Stimulated activated CD4-positive, alpha-beta T cell treated with anti-CD3 and anti-CD28 coated beads, Interleukin-1b, Interleukin-23, amount 100 ng/mL, for 48 hours (primary cell): ENCODE data around the gene FARP1.

Source experiments
- DNase-seq: peaks from one replicate; pipeline ENCODE4 v3.0.0-alpha.2; 2020

FARP1 gene

GRCh38 chr13:98175043-98175442, 32.1 kb downstream of the FARP1 start:
- DNase-seq: no peak

- no peak for DNase-seq
These were observed 32.9 kb downstream of the FARP1 start for GRCh38 chr13:98175823-98176222.

DNA sequence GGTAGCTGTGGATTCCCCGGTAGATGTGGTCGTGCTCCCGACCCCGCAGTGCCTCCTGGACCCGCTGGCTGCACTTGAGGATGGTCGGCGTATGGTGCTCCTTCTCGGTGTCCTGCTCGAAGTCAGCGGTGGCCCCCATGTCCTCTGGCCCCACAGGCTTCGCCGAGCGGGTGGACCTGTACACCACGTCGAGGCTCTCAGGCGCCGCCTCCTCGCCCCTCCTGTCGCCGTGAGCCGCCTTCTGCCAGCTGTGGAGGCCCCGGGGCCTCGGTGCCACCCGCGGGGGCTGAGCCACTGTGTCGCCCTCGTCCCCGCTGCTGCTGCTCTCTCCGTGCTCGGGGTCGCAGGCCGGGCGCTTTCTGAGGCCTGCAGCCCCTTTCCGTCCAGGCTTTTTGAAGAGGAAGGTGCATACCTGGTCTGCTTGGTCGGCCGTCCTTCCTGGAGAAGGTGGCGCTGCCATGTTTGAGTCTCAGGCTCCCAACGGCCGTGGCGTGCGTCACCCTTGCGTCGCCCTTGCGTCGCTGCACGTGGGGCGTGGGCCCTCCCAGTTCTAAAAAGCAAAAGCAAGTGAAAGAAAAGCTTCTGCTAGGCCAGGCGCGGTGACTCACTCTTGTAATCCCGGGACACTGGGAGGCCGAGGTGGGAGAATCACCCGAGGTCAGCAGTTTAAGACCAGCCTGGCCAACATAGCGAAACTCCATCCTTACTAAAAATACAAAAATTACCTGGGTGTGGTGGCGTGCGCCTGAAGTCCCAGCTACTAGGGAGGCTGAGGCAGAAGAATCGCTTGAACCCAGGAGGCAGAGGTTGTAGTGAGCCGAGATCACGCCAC, 34.1 kb downstream of the FARP1 start, which contains the start of gene RNF113B:
Gene RNF113B, minus strand, starts transcription at position 493 of the 832 bp plus-strand sequence. Its CDS starts 33 bp downstream, at position 460.
- DNase-seq: no peak

DNA sequence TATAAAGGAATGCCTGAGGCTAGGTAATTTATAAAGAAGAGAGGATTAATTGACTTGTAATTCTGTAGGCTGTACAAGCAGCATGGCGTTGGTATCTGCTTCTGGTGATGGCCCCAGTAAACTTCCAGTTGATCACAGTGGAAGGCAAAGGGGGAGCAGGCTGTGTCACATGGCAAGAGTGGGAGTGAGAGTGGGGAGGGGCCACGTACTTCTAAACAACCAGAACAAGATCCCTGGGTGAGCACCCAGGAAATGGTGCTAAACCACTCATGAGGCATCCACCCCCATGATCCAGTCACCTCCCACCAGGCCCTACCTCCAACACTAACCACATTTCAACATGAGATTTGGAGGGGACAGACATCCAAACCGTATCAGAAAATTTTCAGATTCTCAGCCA, 37.2 kb downstream of the FARP1 start:
- no peak for DNase-seq

DNA sequence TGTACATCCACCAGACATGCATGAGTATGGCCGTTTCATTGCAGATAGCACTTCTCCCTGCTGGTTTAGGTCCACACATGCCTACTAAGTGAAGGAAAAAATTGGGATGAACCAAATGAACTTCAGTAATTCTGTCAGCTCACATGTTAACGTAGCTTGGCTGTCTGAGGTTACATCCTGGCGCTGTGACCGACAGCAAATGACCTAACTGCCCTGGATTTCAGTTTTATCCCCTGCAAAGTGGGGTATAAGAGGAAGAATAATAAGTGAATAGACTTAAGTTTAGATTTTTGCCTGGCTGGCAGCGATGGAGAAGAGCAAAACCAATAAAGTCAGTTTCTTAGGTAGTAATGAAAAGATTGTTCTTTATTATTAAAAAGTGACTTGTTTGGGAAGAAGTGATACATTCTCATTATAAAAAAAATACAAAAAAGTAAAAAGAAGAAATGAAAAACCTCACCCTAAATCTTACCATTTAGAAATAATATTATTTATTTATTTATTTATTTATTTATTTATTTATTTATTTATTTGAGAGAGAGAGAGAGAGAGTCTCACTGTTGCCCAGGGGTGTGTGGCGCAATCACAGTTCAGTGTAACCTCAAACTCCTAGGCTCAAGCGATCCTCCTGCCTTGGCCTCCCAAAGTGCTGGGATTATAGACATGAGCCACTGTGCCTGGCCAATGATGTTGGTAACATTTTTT, 38.4 kb downstream of the FARP1 start:
- DNase-seq: no peak

GRCh38 chr13:98182153-98182552, 39.3 kb downstream of the FARP1 start:
- DNase-seq: no peak

DNA sequence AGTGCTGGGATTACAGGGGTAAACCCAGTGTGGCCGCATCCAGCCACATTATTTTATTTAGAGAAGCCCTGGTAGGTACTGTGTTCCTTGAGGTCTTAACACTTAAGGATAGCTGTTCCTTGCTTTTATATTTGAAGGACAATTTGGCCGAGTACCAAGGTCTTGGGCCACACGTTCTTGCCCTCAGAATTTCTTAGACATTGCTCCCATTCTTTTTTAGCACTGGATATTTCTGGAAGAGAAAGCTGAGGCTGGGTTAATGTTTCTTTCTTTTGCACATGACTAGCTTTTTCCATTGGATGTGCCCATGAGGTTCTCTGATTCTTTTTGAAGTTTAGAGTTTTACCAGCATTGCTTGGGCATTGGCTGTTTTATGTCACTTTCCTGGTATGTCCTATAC, 39.7 kb downstream of the FARP1 start:
- DNase-seq: no peak

DNA sequence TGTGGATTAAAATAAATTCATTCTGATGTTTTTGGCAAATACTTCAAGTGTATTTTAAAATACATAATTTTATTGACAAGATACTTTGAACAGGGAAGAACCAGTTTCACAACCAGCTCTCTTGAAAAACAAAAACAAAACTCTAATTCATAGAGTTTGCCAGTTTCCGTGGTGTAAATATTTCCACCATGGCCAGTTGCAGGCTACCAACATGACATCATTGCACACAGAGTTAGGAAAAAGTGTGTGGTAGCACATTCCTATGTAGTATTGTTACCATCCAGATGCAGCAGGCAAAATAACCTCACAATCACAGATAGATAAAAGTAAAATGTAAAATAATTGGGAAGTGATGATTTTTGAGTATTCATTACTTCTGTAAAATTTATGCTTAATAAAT, 41.9 kb downstream of the FARP1 start:
- no peak for DNase-seq

DNA sequence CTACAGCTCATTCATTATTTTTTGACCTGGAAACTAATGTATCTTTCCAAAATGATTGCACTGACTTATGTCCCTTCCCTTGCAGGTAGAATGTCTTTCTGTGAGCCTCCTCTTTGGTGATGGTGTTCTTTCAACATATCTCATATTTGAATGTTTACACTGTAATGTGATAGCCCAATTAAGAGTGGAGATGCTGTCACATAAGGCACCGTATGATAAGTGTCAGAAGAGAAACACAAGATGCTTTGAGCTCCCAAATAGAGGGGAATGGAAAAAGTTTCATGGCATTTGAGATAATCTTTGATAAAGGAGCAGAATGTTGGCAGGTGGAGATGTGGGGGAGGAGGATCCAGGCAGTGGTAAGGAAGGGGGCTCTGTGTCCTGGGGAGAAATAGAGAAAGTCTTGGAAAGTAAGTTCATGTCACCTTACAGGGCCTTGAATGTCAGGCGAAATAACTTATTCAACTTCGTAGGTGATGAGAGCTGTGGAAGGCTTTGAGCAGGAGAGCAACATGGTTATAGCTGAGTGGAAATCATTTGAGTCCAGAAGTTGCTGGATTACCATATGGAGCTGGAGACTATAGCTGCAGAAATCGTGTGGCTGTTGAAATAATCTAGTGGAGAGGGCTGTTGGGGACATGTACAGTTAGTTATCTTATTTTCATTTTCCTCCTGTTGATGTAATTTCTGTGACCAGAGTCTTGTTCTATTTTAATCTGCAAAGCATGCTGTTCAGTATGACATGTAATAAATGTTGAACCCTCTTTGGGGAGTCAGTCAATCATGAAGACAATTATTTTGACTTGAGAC, 44.5 kb downstream of the FARP1 start:
- no peak for DNase-seq

GRCh38 chr13:98187965-98188261, 45.0 kb downstream of the FARP1 start:
- DNase-seq: no peak

DNA sequence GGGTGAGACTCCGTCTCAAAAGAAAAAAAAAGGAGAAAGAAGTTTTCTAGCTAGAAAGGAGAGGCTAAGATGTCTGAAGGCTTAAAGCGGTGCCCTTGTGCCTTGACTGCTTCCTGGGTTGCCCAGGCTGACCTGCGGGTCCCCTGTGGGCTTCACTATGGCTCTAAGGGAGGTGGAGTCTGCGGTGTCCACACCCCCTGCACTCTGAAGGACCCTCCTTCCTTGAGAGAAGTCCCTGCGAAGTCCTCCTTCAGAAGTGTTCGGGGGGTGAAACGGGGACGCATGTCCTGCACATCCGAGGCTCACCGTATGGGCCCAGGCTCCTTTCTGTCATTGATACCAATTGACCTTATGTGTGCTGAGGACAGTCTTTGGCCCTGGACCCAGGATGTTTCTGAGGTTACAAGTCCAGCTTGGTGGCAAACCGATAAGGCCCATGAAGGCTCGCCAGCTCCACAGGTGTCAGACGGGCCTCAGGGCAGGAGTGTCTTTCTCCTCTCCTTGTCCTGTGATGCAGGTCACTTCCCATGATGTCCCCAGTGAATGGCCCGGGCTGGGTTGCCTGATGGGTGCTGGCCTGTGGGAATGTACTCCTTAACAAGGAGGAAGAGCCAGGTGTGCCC, 45.8 kb downstream of the FARP1 start:
- no peak for DNase-seq

- DNase-seq: no peak
These were observed 47.1 kb downstream of the FARP1 start for GRCh38 chr13:98189841-98190505.

DNA sequence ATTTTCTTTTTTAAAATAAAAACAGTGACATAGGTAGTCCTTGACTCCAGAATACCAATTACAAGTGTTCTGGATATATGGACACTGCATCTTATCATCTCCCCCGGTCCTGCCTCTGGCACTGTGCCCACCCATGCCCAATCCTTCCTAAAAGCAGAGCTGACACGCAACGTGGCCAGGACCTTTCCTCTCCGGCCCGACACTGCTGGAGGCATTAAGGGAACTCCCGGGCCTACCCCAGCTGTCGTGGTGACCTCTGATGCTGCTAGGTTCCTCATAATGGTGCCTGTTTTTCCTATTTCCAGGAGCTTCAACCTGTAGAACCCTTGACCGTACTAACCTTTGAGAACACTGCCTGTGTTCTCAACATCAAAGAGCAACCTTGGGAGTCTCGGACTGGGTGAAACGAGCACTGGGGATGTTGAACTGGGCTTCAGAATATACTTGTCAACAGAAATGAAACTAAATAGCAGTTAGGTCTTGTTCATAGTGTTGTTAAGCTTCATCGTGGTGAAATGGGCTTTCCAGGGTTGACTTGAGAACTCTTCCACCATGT, 48.1 kb downstream of the FARP1 start:
- no peak for DNase-seq

DNA sequence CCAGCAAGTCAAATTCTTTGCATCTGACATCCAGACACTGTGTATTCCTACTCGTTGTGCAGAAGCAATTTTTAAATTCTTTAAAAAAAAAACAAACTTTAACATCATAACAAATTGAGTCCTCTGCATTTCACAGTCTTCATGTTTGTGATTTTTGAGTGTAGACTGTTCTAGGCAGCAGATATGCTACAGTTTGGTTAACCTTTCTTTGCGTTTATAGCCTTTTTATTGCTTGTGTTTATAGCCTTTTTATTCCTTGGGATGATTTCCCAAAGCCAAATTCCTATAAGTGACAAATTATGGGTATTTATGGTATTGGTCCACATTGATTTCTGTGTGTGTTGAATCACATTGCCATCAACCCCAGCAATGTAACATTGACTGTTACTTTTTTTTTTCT, 49.1 kb downstream of the FARP1 start:
- no peak for DNase-seq

DNA sequence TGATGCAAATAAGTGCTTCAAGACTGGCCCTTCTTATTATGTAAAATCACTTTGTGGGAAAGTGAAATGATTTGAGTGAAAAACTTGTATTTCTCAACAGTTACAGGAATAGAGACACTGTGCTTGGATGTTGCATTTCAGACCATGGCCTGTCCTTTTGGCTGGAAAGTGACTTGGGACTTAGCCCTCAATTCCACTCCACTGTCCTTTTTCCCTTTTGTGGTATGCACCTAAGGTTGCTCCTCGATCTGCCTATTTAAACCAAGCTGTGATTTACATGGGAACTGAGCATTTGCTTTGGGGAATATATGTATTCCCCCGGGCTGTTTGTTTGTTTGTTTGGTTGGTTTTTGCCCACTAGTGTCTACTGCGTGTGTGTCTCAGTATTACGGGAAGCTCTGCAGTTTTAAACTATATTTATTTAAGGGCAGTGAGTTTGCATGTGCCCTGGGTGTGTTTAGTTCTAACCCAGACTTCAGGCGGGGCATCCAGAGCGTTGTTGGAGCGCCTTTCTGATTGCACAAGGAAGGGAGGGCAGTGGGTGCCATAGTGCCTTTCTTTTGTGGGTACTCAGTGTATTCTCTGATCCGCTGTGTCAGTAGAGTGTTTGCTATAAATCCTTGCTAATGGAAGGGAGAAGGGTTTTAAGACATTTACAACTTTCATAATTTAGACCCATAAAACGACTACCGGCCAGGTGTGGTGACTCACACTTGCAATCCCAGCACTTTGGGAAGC, 52.3 kb downstream of the FARP1 start:
- no peak for DNase-seq

DNA sequence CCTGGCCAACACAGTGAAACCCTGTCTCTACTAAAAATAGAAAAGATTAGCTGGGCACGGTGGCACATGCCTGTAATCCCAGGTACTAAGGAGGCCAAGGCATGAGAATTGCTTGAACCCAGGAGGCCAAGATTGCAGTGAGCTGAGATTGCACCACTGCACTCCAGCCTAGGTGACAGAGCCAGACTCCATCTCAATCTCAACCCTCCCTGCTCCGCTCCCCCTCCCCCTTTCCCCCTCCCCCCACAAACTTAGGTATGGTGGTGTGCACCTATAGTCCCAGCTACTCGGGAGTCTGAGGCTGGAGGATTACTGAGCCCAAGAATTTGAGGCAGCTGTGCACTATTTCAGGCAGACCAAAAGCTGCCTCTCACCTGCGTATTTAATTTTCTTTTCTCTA, 55.8 kb downstream of the FARP1 start:
- DNase-seq: no peak

- no peak for DNase-seq
These were observed 56.6 kb downstream of the FARP1 start for GRCh38 chr13:98199480-98199879.

- no peak for DNase-seq
These were observed 57.5 kb downstream of the FARP1 start for GRCh38 chr13:98200211-98200878.

DNA sequence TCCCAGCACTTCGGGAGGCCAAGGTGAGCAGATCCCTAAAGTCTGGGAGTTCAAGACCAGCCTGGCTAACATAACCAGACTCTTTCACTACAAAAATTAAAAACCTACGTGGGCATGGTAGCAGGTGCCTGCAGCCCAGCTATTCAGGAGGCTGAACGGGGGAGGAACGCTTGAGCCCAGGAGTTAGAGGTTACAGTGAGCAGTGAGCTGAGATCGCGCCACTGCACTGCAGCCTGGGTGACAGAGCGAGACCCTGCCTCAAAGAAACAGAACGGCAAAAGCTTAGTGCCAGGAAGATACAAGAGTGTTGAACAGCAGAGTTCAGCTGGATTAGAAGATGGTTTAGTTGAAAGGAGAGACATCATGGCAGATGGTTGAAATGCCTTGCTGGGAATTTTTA, 58.3 kb downstream of the FARP1 start:
- DNase-seq: no peak

DNA sequence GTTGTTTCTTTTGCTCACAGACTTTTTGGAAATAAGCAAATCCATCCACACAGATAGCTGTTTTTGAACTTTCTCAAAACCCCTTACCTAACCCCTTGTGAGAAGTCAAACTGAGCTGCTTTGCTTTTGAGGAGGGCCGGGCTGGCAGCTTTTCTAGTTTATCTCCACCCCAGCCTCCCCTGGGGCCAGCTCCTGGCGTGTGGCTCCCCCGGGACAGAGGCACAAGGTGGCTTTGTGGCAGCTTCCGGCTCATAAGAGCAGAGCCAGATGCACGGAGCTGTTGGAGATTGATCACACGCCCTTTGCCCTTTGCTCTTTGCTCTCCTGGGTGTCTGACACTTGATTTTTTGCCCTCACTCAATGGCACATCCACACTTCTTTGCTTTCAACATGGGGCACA, 59.1 kb downstream of the FARP1 start:
- no peak for DNase-seq
